ENCODE measurements around the gene ZC3H12C.
"Not testable (repeated sequence)": the region's sequence is repeated elsewhere in the genome, so short reads cannot be mapped to it uniquely, and the experiment has no call there.

ZC3H12C gene

GRCh38 chr11:110092515-110093406, at the start of gene ZC3H12C:
ZC3H12C (plus strand) TSS chr11:110093392; CDS start chr11:110093412, 20 bp downstream.
- DNase-seq: peak; percentile 79

GRCh38 chr11:110044226-110044968, 48.8 kb upstream of the ZC3H12C start:
- DNase-seq: no peak

GRCh38 chr11:110046775-110047380, 46.3 kb upstream of the ZC3H12C start:
- no peak for DNase-seq

GRCh38 chr11:110049501-110050200, 43.5 kb upstream of the ZC3H12C start:
- DNase-seq: no peak

- DNase-seq: no peak
Measured at GRCh38 chr11:110050201-110050506, 43.0 kb upstream of the ZC3H12C start.

GRCh38 chr11:110053848-110054414, 39.3 kb upstream of the ZC3H12C start:
- DNase-seq: no peak

GRCh38 chr11:110056956-110057355, 36.2 kb upstream of the ZC3H12C start:
- DNase-seq: no peak

GRCh38 chr11:110059706-110060463, 33.3 kb upstream of the ZC3H12C start:
- DNase-seq: no peak

- peak; percentile 13 for DNase-seq
Measured at GRCh38 chr11:110061296-110061695, 31.9 kb upstream of the ZC3H12C start.

GRCh38 chr11:110062247-110062646, 30.9 kb upstream of the ZC3H12C start:
- no peak for DNase-seq

- no peak for DNase-seq
Measured at GRCh38 chr11:110065189-110065588, 28.0 kb upstream of the ZC3H12C start.

GRCh38 chr11:110068001-110068400, 25.2 kb upstream of the ZC3H12C start:
- DNase-seq: not testable (repeated sequence)

- DNase-seq: no peak
Measured at GRCh38 chr11:110069158-110069737, 23.9 kb upstream of the ZC3H12C start.

GRCh38 chr11:110070176-110070575, 23.0 kb upstream of the ZC3H12C start:
- no peak for DNase-seq

- no peak for DNase-seq
Measured at GRCh38 chr11:110071197-110071596, 22.0 kb upstream of the ZC3H12C start.

GRCh38 chr11:110072930-110073329, 20.3 kb upstream of the ZC3H12C start:
- no peak for DNase-seq

- no peak for DNase-seq
Measured at GRCh38 chr11:110074499-110074898, 18.7 kb upstream of the ZC3H12C start.

- peak; percentile 10 for DNase-seq
Measured at GRCh38 chr11:110075105-110075846, 17.9 kb upstream of the ZC3H12C start.

- no peak for DNase-seq
Measured at GRCh38 chr11:110075847-110076208, 17.4 kb upstream of the ZC3H12C start.

GRCh38 chr11:110076371-110076965, 16.7 kb upstream of the ZC3H12C start:
- no peak for DNase-seq
